LNCaP clone FGC (cell line): Measurements from ENCODE around the gene RELB.

Experiments used
- DNase-seq: peaks from one replicate; pipeline ENCODE4 v3.0.0-alpha.2; 2011; ENCODE audit warnings: low read depth
- H3K4me3 ChIP-seq: 2 replicates; pipeline ENCODE4 v1.5.1; 2011; ENCODE audit warnings: mild to moderate bottlenecking, low read depth, low read length, control low read depth
- CTCF ChIP-seq: IDR thresholded peaks from 2 replicates; pipeline ENCODE4 v1.5.1; 2012; ENCODE audit warnings: mild to moderate bottlenecking; ENCODE audit not compliant: control insufficient read depth, insufficient read depth; ENCODE audit errors: extremely low read depth

Gene RELB

GRCh38 chr19:45047188-45047797, 46.0 kb downstream of the RELB start:
- no peak for TF ChIP-seq CTCF
- H3K4me3 ChIP-seq, result no peak overlapping the region
- DNase-seq, result no peak

DNA sequence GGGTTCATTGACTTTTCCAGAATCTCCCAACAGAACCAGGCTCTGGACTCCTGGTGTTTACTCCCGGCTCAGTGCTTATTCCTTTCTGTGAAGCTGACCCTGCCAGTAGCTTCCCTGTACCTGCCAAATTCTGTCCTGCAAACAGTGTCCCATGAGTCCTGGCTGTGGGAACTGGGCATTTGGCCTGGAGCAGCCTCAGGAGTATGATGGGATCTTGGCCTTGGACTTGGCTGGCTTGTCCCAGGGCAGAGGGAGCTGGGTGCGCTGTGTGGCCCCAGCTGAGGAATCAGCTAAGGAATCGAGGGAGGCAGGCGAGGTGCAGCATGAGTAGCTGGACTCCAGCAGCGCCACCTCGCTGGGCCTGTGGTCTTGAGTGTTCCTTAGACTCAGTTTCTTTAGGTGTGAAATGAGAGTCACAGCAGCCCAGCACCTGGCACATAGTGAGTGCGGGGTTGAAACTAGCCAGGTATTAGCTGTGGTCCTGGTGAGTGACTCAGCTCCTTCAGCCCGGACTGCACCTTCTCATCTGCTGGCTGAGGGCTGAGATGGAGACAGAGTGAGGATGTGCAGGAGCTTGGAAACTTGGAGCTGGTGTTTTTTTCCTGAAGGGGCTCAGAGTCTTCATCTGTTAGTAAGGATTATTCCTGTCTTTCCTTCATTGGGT, 47.9 kb downstream of the RELB start:
- no peak overlapping the region for H3K4me3 ChIP-seq
- peak; percentile 77 for DNase-seq
- TF ChIP-seq CTCF, result no peak

DNA sequence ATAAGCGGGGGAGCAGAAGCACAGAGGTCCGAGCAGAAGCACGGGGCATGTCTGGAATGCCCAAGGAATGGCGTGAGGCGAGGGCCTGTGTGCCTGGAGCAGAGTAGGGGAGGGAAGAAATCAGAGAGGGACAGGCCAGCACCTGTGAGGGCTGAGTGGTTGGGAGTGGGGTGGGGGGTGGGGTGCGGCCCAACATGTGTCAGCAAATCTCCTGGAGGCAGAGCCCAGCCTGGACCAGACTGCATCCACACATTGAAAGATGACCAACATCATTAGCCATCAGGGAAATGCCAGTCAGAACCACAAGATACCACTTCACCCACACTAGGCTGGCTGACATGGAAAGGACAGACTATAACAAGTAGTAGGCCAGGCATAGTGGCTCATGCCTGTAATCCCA, 48.8 kb downstream of the RELB start:
- no peak for TF ChIP-seq CTCF
- H3K4me3 ChIP-seq, result no peak overlapping the region
- DNase-seq, result no peak

- no peak for TF ChIP-seq CTCF
- DNase-seq, result no peak
- H3K4me3 ChIP-seq, result no peak overlapping the region
Measured at GRCh38 chr19:45051929-45052579, 50.8 kb downstream of the RELB start.

DNA sequence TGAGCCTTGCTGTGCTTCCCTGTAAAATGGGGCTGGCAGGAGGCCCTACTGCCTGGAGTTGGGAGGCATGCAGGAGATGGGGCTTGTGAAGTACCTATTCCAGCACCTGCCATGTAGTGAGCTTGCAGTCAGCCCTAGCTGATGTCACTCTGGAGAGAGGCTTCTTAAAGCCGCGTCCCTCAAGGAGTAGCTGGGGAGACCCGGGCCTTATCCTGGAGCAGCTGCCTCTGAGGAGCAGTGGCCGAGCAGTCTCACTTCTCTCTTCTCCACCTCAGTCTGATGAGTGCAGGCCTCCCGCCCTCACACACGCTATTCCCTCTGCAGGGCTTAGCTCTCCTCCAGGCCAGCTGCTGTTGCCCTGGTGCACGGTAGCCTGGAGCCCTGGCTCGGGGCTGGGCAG, 55.6 kb downstream of the RELB start:
- DNase-seq, result no peak
- TF ChIP-seq CTCF, result no peak
- no peak overlapping the region for H3K4me3 ChIP-seq

DNA sequence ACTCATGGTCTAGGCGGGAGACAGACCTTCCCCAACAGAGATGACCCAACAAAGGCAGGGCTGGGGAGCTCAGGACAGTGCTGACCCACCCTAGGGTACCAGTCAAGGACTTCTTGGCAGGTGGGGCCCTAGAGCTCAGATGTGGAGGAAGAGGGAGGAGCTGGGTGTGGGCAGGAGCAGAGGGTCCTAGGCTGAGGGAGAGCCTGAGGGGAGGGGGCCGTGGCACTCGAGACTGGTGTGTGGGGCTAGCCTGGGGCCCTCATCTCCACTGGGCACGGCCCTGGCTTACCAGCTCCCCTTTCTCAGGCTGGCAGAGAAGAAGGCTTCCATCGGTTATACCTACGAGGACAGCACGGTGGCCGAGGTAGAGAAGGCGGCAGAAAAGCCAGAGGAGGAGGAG, 56.2 kb downstream of the RELB start:
- no peak overlapping the region for H3K4me3 ChIP-seq
- TF ChIP-seq CTCF, result no peak
- no peak for DNase-seq
